ENCODE results near the gene CTNND2. TPM values are rescaled to one million over a fixed set of nuclear protein-coding genes. Genes with fewer than 3 reads are reported as not detected.
"Not testable (repeated sequence)": the region's sequence is repeated elsewhere in the genome, so short reads cannot be mapped to it uniquely, and the experiment has no call there.

CTNND2 gene
- total RNA-seq, 1 experiment from 2014 or later = 7.0 TPM

- no peak overlapping the region for H2BK15ac ChIP-seq (ENCODE audit: low read depth, low read length)
- H3K14ac ChIP-seq (ENCODE audit: insufficient read depth, low read length) = no peak overlapping the region
- H2AK5ac ChIP-seq (ENCODE audit: insufficient read length, low read length) = no peak overlapping the region
- no peak overlapping the region for H3K4me2 ChIP-seq (ENCODE audit: insufficient read depth, insufficient read length, low read length)
- H4K91ac ChIP-seq (ENCODE audit: insufficient read length, low read depth, low read length) = no peak overlapping the region
- H2BK120ac ChIP-seq (ENCODE audit: low read depth, low read length, poor library complexity, severe bottlenecking) = no peak overlapping the region
- no peak overlapping the region for H3K56ac ChIP-seq (ENCODE audit: insufficient read length, low read depth, low read length)
- no peaks in the 10 kb centered on the region for H3K23me2 ChIP-seq (ENCODE audit: insufficient read length, low read depth, low read length, poor library complexity, severe bottlenecking)
- no peak overlapping the region for H3T11ph ChIP-seq (ENCODE audit: low read length)
- H3K9ac ChIP-seq (ENCODE audit: extremely low read depth, insufficient read length, low read length) = no peak overlapping the region
- TF ChIP-seq, protein P1, sequence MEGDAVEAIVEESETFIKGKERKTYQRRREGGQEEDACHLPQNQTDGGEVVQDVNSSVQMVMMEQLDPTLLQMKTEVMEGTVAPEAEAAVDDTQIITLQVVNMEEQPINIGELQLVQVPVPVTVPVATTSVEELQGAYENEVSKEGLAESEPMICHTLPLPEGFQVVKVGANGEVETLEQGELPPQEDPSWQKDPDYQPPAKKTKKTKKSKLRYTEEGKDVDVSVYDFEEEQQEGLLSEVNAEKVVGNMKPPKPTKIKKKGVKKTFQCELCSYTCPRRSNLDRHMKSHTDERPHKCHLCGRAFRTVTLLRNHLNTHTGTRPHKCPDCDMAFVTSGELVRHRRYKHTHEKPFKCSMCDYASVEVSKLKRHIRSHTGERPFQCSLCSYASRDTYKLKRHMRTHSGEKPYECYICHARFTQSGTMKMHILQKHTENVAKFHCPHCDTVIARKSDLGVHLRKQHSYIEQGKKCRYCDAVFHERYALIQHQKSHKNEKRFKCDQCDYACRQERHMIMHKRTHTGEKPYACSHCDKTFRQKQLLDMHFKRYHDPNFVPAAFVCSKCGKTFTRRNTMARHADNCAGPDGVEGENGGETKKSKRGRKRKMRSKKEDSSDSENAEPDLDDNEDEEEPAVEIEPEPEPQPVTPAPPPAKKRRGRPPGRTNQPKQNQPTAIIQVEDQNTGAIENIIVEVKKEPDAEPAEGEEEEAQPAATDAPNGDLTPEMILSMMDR (conservative IDR thresholded peaks at IDR 0.05) = no peak
- H2AFZ ChIP-seq (ENCODE audit: low read length) = no peak overlapping the region
- H4K8ac ChIP-seq (replicated peaks; ENCODE audit: insufficient read length, low read depth, low read length) = no peak overlapping the region
- H3K27me3 Mint-ChIP-seq (ENCODE audit: low read depth) = no peaks in the 10 kb centered on the region
- no peak overlapping the region for H2BK20ac ChIP-seq (ENCODE audit: low read depth, low read length, poor library complexity, severe bottlenecking)
- no peak overlapping the region for H3K4me3 Mint-ChIP-seq
- no peaks in the 10 kb centered on the region for H4K20me1 ChIP-seq (ENCODE audit: control insufficient read depth, insufficient read depth, insufficient read length)
- peaks cover 3% of the 10 kb centered on the region; the same call in 1 of the 2 replicates for H3K4me1 ChIP-seq (ENCODE audit: insufficient read depth, low read length)
- H3K23ac ChIP-seq (ENCODE audit: insufficient read length, low read depth, low read length) = no peak overlapping the region
- no peaks in the 10 kb centered on the region for H3K79me2 ChIP-seq (ENCODE audit: insufficient read depth, low read length)
- no peaks in the 10 kb centered on the region for H3K9me3 Mint-ChIP-seq
- H3K9me3 ChIP-seq (ENCODE audit: control insufficient read depth, low read depth, low read length) = no peaks in the 10 kb centered on the region
- no peak overlapping the region for H2BK12ac ChIP-seq (ENCODE audit: insufficient read length, low read depth, low read length)
- peak overlapping the region in 1 of 3 experiments; percentile 45; a peak in 1 of 7 replicates for H3K27ac Mint-ChIP-seq
- no peak overlapping the region for H3K4ac ChIP-seq (ENCODE audit: low read depth, low read length)
- DNase-seq = no peak
- H2BK5ac ChIP-seq (ENCODE audit: insufficient read length, low read length) = no peak overlapping the region
- H3K27me3 ChIP-seq (ENCODE audit: insufficient read depth, low read length) = no peaks in the 10 kb centered on the region
- H3K79me1 ChIP-seq (ENCODE audit: insufficient read depth, low read depth, low read length, poor library complexity, severe bottlenecking) = no peaks in the 10 kb centered on the region
- no peaks in the 10 kb centered on the region for H3K36me3 Mint-ChIP-seq (ENCODE audit: insufficient read depth in 1 of 3, low read depth in 3 of 3)
- no peak overlapping the region for H3K18ac ChIP-seq (ENCODE audit: insufficient read length, low read depth, low read length)
- H3K4me1 Mint-ChIP-seq = no peaks in the 10 kb centered on the region
- no CpG with 5 or more reads among the region's 2 CpGs for WGBS (ENCODE audit: extremely low coverage, insufficient read length, low lambda C conversion rate)
- H3K27ac ChIP-seq (ENCODE audit: insufficient read length, low read depth, low read length) = no peak overlapping the region
- no peak overlapping the region for H4K5ac ChIP-seq (ENCODE audit: insufficient read length, low read depth, low read length)
Observed at GRCh38 chr5:11851416-11851815, 52.8 kb downstream of the CTNND2 start.

DNA sequence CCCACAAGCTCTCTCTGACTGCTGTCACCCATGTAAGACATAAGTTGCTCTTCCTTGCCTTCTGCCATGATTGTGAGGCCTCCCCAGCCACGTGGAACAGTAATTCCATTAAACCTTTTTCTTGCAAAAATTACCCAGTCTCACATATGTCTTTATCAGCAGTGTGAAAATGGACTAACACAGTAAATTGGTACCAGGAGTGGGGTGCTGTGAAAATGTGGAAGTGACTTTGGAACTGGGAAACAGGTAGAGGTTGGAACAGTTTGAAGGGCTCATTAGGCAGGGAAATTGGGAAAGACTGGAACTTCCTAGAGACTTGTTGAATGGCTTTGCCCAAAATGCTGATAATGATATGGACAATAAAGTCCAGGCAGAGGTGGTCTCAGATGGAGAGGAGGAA lies 75.7 kb downstream of the CTNND2 start:
- H3K4me1 ChIP-seq (ENCODE audit: insufficient read depth, low read length); H3K79me1 ChIP-seq (ENCODE audit: insufficient read depth, low read depth, low read length, poor library complexity, severe bottlenecking); H2AFZ ChIP-seq (ENCODE audit: low read length); H3K27ac ChIP-seq (ENCODE audit: insufficient read length, low read depth, low read length); H2BK120ac ChIP-seq (ENCODE audit: low read depth, low read length, poor library complexity, severe bottlenecking); H3K23ac ChIP-seq (ENCODE audit: insufficient read length, low read depth, low read length); H3K27me3 Mint-ChIP-seq (ENCODE audit: low read depth); H2BK15ac ChIP-seq (ENCODE audit: low read depth, low read length); H3K9ac ChIP-seq (ENCODE audit: extremely low read depth, insufficient read length, low read length); DNase-seq; H2AK5ac ChIP-seq (ENCODE audit: insufficient read length, low read length); H3K23me2 ChIP-seq (ENCODE audit: insufficient read length, low read depth, low read length, poor library complexity, severe bottlenecking); H4K8ac ChIP-seq (replicated peaks; ENCODE audit: insufficient read length, low read depth, low read length); H3K4me1 Mint-ChIP-seq; H3T11ph ChIP-seq (ENCODE audit: low read length); H2BK5ac ChIP-seq (ENCODE audit: insufficient read length, low read length); H3K4ac ChIP-seq (ENCODE audit: low read depth, low read length); H2BK20ac ChIP-seq (ENCODE audit: low read depth, low read length, poor library complexity, severe bottlenecking); H3K4me2 ChIP-seq (ENCODE audit: insufficient read depth, insufficient read length, low read length); H3K27ac Mint-ChIP-seq; H3K18ac ChIP-seq (ENCODE audit: insufficient read length, low read depth, low read length); H4K91ac ChIP-seq (ENCODE audit: insufficient read length, low read depth, low read length); H3K4me3 Mint-ChIP-seq; H4K20me1 ChIP-seq (ENCODE audit: control insufficient read depth, insufficient read depth, insufficient read length); H4K5ac ChIP-seq (ENCODE audit: insufficient read length, low read depth, low read length); H3K9me3 ChIP-seq (ENCODE audit: control insufficient read depth, low read depth, low read length); H3K56ac ChIP-seq (ENCODE audit: insufficient read length, low read depth, low read length); H3K14ac ChIP-seq (ENCODE audit: insufficient read depth, low read length); H3K79me2 ChIP-seq (ENCODE audit: insufficient read depth, low read length); H2BK12ac ChIP-seq (ENCODE audit: insufficient read length, low read depth, low read length); H3K27me3 ChIP-seq (ENCODE audit: insufficient read depth, low read length): not testable (repeated sequence)
- Mint-ChIP-seq H3K36me3 (ENCODE audit: insufficient read depth in 1 of 3, low read depth in 3 of 3) (peaks cover 10 to 33% (median 22%) of the 10 kb centered on the region in 3 experiments), H3K9me3 (peaks cover 33 to 35% of the 10 kb centered on the region in 2 experiments)
- WGBS (ENCODE audit: extremely low coverage, insufficient read length, low lambda C conversion rate) = no CpG with 5 or more reads among the region's 1 CpG
